Neural crest cell (in vitro differentiated cells): ENCODE results near the gene ARL15. TPM values are rescaled to one million over a fixed set of nuclear protein-coding genes. Genes with fewer than 3 reads are reported as not detected.

ENCODE experiments used
- DNase-seq: peaks from one replicate; pipeline ENCODE4 v3.0.0; 2021; ENCODE audit warnings: low read depth, mixed read lengths, low spot score
- H3K27ac Mint-ChIP-seq: one replicate; pipeline ENCODE4 v1.8.0; 2021; ENCODE audit warnings: mild to moderate bottlenecking, mixed read lengths; ENCODE audit not compliant: unreplicated experiment
- H3K27me3 Mint-ChIP-seq: 2 replicates; pipeline ENCODE4 v1.8.0; 2021; ENCODE audit warnings: low read depth, mild to moderate bottlenecking, mixed read lengths
- H3K36me3 Mint-ChIP-seq: 2 replicates; pipeline ENCODE4 v1.8.0; 2021; ENCODE audit warnings: low read depth, mild to moderate bottlenecking, mixed read lengths
- H3K4me1 Mint-ChIP-seq: 2 replicates; pipeline ENCODE4 v1.8.0; 2021; ENCODE audit warnings: mixed read lengths
- H3K4me3 Mint-ChIP-seq: one replicate; pipeline ENCODE4 v1.8.0; 2021; ENCODE audit warnings: mild to moderate bottlenecking, mixed read lengths
- H3K9me3 Mint-ChIP-seq: 2 replicates; pipeline ENCODE4 v1.8.0; 2021; ENCODE audit warnings: mixed read lengths
- total RNA-seq: library from RNA; stranded (reverse); gene quantifications from 2 replicates; pipeline ENCODE4 v1.2.1, GENCODE V29; 2021
- TF ChIP-seq, protein P1 (sequence below): fragments of 200-600 bp; sonication (generic); conservative IDR thresholded peaks from 2 replicates; pipeline ENCODE4 v1.5.0; 2021; ENCODE audit warnings: antibody characterized with exemption, mild to moderate bottlenecking

The ARL15 gene
- total RNA-seq, 1 donor from 2014 or later: 18.4 TPM

DNA sequence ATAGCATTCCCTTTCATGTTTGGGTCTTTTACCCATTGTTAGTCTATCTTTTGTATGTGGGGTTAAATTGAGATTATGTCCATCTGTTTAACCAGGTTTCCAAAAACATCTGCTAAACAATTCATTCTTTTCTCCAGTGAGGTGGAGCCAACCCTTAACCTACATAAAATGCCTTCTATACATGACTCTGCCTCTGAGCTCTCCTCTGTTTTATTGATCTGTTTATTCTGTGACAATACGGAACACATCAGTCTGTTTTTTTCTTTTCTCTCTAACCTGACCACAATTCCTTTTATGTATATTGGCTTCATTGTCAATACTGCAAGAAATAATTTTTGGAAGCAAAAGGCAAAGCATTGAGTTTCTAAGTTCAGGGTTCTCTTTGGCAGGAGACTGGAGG, 9.9 kb upstream of the ARL15 start:
- peaks cover 7% of the 10 kb centered on the region for H3K4me1 Mint-ChIP-seq
- no peak overlapping the region for H3K27ac Mint-ChIP-seq
- H3K9me3 Mint-ChIP-seq: no peaks in the 10 kb centered on the region
- no peaks in the 10 kb centered on the region for H3K36me3 Mint-ChIP-seq
- TF ChIP-seq, protein P1, sequence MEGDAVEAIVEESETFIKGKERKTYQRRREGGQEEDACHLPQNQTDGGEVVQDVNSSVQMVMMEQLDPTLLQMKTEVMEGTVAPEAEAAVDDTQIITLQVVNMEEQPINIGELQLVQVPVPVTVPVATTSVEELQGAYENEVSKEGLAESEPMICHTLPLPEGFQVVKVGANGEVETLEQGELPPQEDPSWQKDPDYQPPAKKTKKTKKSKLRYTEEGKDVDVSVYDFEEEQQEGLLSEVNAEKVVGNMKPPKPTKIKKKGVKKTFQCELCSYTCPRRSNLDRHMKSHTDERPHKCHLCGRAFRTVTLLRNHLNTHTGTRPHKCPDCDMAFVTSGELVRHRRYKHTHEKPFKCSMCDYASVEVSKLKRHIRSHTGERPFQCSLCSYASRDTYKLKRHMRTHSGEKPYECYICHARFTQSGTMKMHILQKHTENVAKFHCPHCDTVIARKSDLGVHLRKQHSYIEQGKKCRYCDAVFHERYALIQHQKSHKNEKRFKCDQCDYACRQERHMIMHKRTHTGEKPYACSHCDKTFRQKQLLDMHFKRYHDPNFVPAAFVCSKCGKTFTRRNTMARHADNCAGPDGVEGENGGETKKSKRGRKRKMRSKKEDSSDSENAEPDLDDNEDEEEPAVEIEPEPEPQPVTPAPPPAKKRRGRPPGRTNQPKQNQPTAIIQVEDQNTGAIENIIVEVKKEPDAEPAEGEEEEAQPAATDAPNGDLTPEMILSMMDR: no peak
- no peak for DNase-seq
- no peak overlapping the region for H3K4me3 Mint-ChIP-seq
- peaks cover 10% of the 10 kb centered on the region for H3K27me3 Mint-ChIP-seq

DNA sequence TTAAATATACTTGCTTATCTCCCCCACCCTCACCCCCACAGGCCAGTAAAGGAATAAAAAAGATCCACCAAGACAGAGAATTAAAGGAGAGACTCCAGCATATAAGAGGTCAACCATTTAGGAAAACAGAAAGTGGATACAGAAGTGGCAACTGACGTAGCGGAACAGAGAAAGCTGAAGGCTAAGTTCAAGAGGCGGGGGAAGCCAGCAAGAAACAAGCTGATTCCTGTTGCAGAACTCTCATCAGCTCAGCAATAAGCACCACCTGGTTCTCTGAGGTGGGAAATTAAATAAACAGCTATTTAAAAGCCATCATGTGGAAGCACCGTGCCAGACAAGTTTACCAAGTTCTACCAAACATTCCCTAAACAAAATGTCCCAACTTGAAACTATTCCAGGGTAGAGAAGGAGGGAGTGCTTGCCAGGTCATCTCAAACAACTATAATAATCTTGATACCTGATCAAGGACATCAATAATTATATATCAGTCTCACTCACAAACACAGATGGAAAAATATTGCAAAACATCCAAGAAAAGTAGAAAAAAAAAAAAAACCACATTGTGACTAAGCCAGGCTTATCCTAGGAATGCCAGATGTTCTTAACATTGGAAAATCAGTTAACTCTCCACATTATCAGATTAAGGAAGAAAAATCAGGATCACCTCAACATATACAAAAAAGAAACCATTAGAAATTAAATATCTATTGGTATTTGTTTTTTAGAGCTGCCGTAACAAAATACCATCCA, 7.3 kb upstream of the ARL15 start:
- TF ChIP-seq, protein P1: no peak
- Mint-ChIP-seq H3K27me3 (peaks cover 19% of the 10 kb centered on the region), H3K9me3 (no peaks in the 10 kb centered on the region), H3K36me3 (no peaks in the 10 kb centered on the region), H3K4me1 (peaks cover 7% of the 10 kb centered on the region), H3K4me3 (no peak overlapping the region), H3K27ac (no peak overlapping the region)
- DNase-seq: no peak

DNA sequence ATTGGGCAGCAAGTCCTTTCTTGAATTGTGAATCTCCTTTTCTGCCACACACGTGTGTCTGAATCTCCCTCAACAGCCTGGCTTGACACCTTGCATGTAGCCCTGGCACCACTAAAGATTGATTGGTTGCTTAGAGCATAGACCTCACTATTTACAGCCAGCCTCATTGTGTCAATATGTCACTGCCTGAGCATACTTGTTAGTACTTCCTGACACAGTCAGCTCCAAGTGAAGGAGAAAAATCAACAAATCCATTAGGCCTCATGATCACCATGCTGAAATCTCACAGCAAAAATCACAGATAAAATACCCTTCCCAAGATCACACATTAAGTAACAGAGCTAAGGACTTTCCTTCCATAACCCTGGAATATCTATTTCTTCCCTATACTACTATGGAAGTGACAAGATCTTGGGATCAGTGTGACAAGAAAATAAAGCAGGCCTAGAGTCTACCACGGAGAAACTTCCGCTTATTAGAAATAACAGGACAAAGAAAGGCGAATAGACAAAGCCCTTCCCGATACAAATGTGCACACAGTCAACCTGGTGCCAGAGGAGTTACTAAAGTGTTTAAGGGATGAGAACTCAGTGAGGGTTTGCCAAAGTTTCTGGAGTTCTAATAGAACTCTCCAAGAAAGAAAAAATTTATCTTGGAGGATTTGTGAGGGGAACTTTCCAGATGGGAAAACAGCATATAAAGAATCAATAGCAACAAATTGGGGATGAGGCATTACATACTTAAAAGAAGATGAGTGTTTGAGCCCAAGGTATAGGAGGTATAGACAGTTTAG, 5.6 kb upstream of the ARL15 start:
- Mint-ChIP-seq H3K4me1 (peaks cover 18% of the 10 kb centered on the region), H3K9me3 (no peaks in the 10 kb centered on the region), H3K4me3 (no peak overlapping the region), H3K36me3 (no peaks in the 10 kb centered on the region), H3K27ac (no peak overlapping the region), H3K27me3 (peaks cover 29% of the 10 kb centered on the region)
- DNase-seq: no peak
- TF ChIP-seq, protein P1: no peak

DNA sequence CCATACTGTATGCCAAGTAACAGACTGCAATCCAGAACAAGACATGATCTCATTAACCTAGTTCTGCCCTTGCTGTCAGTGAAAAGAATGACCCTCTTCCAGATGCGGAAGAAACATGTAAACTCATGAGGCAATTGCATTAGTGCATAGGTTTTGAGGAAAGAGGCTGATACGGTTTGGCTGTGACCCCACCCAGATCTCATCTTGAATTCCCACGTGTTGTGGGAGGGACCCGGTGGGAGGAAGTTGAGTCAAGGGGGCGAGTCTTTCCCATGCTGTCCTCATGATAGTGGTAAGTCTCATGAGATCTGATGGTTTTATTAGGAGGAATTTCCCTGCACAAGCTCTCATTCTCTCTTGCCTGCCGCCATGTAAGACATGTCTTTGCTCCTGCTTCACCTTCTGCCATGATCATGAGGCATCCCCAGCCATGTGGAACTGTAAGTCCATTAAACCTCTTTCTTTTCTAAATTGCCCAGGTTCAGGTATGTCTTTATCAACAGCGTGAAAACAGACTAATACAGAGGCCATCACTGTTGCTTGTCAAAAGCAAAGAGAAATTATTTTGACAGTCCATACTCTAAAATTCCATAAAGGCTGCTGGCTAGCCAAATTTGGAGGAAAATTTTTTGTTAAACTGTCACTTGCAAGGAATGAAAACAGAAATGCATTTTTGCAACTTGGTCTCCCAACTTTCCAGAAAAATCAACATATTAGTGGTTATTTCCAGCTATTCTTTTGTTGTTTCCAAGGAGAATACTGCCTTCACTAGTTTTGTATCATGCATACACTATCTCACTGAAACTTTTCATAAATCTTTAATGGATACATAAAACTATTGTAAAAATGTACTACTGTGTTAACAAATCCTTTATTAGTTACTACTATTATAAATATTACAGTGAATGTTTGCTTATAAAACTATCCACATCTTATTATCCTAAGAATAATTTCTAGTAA, 3.2 kb upstream of the ARL15 start:
- Mint-ChIP-seq H3K36me3 (no peaks in the 10 kb centered on the region), H3K4me3 (peak overlapping the region; percentile 99), H3K27me3 (peaks cover 35% of the 10 kb centered on the region), H3K9me3 (no peaks in the 10 kb centered on the region), H3K4me1 (peaks cover 22% of the 10 kb centered on the region), H3K27ac (no peak overlapping the region)
- TF ChIP-seq, protein P1: no peak
- no peak for DNase-seq

DNA sequence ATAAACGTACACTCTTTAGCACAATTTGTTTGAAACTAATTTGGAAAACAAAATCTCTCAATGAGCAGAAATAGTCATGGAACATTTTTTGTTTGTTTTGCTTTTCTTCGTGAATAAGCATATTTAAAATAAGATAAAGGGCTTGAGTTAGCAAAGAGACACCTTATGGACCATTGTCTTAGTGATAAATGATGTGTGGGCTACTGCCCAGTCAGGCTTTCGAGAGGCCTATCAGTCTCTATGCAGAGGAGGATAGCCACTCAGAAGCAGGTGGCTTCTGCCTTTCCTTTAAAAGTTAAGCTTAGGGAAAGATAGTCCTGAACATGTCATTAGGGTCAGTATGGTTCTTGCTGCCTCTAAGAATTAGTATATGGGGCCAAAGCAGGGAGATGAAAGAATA, 2.1 kb upstream of the ARL15 start:
- no peak for DNase-seq
- TF ChIP-seq, protein P1: no peak
- Mint-ChIP-seq H3K9me3 (no peaks in the 10 kb centered on the region), H3K4me3 (peak overlapping the region; percentile 99), H3K4me1 (peaks cover 25% of the 10 kb centered on the region), H3K27me3 (peaks cover 35% of the 10 kb centered on the region), H3K36me3 (no peaks in the 10 kb centered on the region), H3K27ac (no peak overlapping the region)
